ENCODE measurements around the gene USP31.
"Not testable (repeated sequence)": the region's sequence is repeated elsewhere in the genome, so short reads cannot be mapped to it uniquely, and the experiment has no call there.

USP31 gene

GRCh38 chr16:23110257-23110899 lies 38.9 kb downstream of the USP31 start:
- Histone ChIP-seq H3K36me3 (ENCODE audit: control insufficient read depth in 1 of 2, insufficient read depth in 2 of 2, low read length in 2 of 2) (peaks cover 0 to 9% of the 10 kb centered on the region in 2 donors), H3K27ac (ENCODE audit: low read length) (no peak overlapping the region), H3K4me3 (ENCODE audit: low read depth in 1 of 2, low read length in 2 of 2) (no peak overlapping the region), H3K4me1 (ENCODE audit: control insufficient read depth in 1 of 2, insufficient read depth in 2 of 2, low read length in 2 of 2) (peaks cover 0 to 6% of the 10 kb centered on the region in 2 donors), H3K27me3 (ENCODE audit: low read depth, low read length) (no peaks in the 10 kb centered on the region), H3K9me3 (ENCODE audit: control insufficient read depth in 1 of 2, low read length in 2 of 2) (no peaks in the 10 kb centered on the region)

GRCh38 chr16:23107936-23108335 lies 41.3 kb downstream of the USP31 start:
- peaks cover 4 to 6% of the 10 kb centered on the region in 2 donors for H3K4me1 ChIP-seq (ENCODE audit: control insufficient read depth in 1 of 2, insufficient read depth in 2 of 2, low read length in 2 of 2)

GRCh38 chr16:23107117-23107516 lies 42.1 kb downstream of the USP31 start:
- no peaks in the 10 kb centered on the region for H3K27me3 ChIP-seq (ENCODE audit: low read depth, low read length)
- H3K36me3 ChIP-seq (ENCODE audit: control insufficient read depth in 1 of 2, insufficient read depth in 2 of 2, low read length in 2 of 2), result peaks cover 5 to 9% of the 10 kb centered on the region in 2 donors
- H3K9me3 ChIP-seq (ENCODE audit: control insufficient read depth in 1 of 2, low read length in 2 of 2), result no peaks in the 10 kb centered on the region
- H3K4me3 ChIP-seq (ENCODE audit: low read depth in 1 of 2, low read length in 2 of 2), result no peak overlapping the region
- H3K4me1 ChIP-seq (ENCODE audit: control insufficient read depth in 1 of 2, insufficient read depth in 2 of 2, low read length in 2 of 2), result peaks cover 4 to 6% of the 10 kb centered on the region in 2 donors
- H3K27ac ChIP-seq (ENCODE audit: low read length), result no peak overlapping the region

More at GRCh38 chr16:23107936-23108335, 41.3 kb downstream of the USP31 start:
- H3K27me3 ChIP-seq (ENCODE audit: low read depth, low read length), result no peaks in the 10 kb centered on the region
- H3K27ac ChIP-seq (ENCODE audit: low read length), result no peak overlapping the region
- peaks cover 5 to 9% of the 10 kb centered on the region in 2 donors for H3K36me3 ChIP-seq (ENCODE audit: control insufficient read depth in 1 of 2, insufficient read depth in 2 of 2, low read length in 2 of 2)
- H3K9me3 ChIP-seq (ENCODE audit: control insufficient read depth in 1 of 2, low read length in 2 of 2), result no peaks in the 10 kb centered on the region
- no peak overlapping the region for H3K4me3 ChIP-seq (ENCODE audit: low read depth in 1 of 2, low read length in 2 of 2)

GRCh38 chr16:23105309-23105708 lies 43.9 kb downstream of the USP31 start:
- no peaks in the 10 kb centered on the region for H3K9me3 ChIP-seq (ENCODE audit: control insufficient read depth in 1 of 2, low read length in 2 of 2)
- H3K27ac ChIP-seq (ENCODE audit: low read length), result no peak overlapping the region
- peaks cover 4 to 6% of the 10 kb centered on the region in 2 donors for H3K4me1 ChIP-seq (ENCODE audit: control insufficient read depth in 1 of 2, insufficient read depth in 2 of 2, low read length in 2 of 2)
- H3K27me3 ChIP-seq (ENCODE audit: low read depth, low read length), result no peaks in the 10 kb centered on the region
- peaks cover 11 to 12% of the 10 kb centered on the region in 2 donors for H3K36me3 ChIP-seq (ENCODE audit: control insufficient read depth in 1 of 2, insufficient read depth in 2 of 2, low read length in 2 of 2)
- no peak overlapping the region for H3K4me3 ChIP-seq (ENCODE audit: low read depth in 1 of 2, low read length in 2 of 2)

GRCh38 chr16:23104032-23104955 lies 45.0 kb downstream of the USP31 start:
- Histone ChIP-seq H3K27me3 (ENCODE audit: low read depth, low read length) (no peaks in the 10 kb centered on the region), H3K27ac (ENCODE audit: low read length) (peak overlapping the region; percentile 18), H3K4me1 (ENCODE audit: control insufficient read depth in 1 of 2, insufficient read depth in 2 of 2, low read length in 2 of 2) (peaks cover 4 to 6% of the 10 kb centered on the region in 2 donors), H3K9me3 (ENCODE audit: control insufficient read depth in 1 of 2, low read length in 2 of 2) (no peaks in the 10 kb centered on the region), H3K4me3 (ENCODE audit: low read depth in 1 of 2, low read length in 2 of 2) (no peak overlapping the region), H3K36me3 (ENCODE audit: control insufficient read depth in 1 of 2, insufficient read depth in 2 of 2, low read length in 2 of 2) (peaks cover 11 to 17% of the 10 kb centered on the region in 2 donors)

GRCh38 chr16:23103603-23104002 lies 45.6 kb downstream of the USP31 start:
- Histone ChIP-seq H3K27me3 (ENCODE audit: low read depth, low read length) (no peaks in the 10 kb centered on the region), H3K36me3 (ENCODE audit: control insufficient read depth in 1 of 2, insufficient read depth in 2 of 2, low read length in 2 of 2) (peaks cover 11 to 17% of the 10 kb centered on the region in 2 donors), H3K9me3 (ENCODE audit: control insufficient read depth in 1 of 2, low read length in 2 of 2) (no peaks in the 10 kb centered on the region), H3K27ac (ENCODE audit: low read length) (peak overlapping the region; percentile 18), H3K4me3 (ENCODE audit: low read depth in 1 of 2, low read length in 2 of 2) (no peak overlapping the region), H3K4me1 (ENCODE audit: control insufficient read depth in 1 of 2, insufficient read depth in 2 of 2, low read length in 2 of 2) (peaks cover 4 to 6% of the 10 kb centered on the region in 2 donors)

- Histone ChIP-seq H3K36me3 (ENCODE audit: control insufficient read depth in 1 of 2, insufficient read depth in 2 of 2, low read length in 2 of 2) (peaks cover 11 to 15% of the 10 kb centered on the region in 2 donors), H3K27me3 (ENCODE audit: low read depth, low read length) (no peaks in the 10 kb centered on the region), H3K27ac (ENCODE audit: low read length) (no peak overlapping the region), H3K4me1 (ENCODE audit: control insufficient read depth in 1 of 2, insufficient read depth in 2 of 2, low read length in 2 of 2) (peaks cover 4 to 6% of the 10 kb centered on the region in 2 donors), H3K4me3 (ENCODE audit: low read depth in 1 of 2, low read length in 2 of 2) (no peak overlapping the region), H3K9me3 (ENCODE audit: control insufficient read depth in 1 of 2, low read length in 2 of 2) (no peaks in the 10 kb centered on the region)
Observed at GRCh38 chr16:23101012-23101550, 48.2 kb downstream of the USP31 start.

GRCh38 chr16:23096450-23096849 lies 52.8 kb downstream of the USP31 start:
- H3K4me1 ChIP-seq (ENCODE audit: control insufficient read depth in 1 of 2, insufficient read depth in 2 of 2, low read length in 2 of 2); H3K36me3 ChIP-seq (ENCODE audit: control insufficient read depth in 1 of 2, insufficient read depth in 2 of 2, low read length in 2 of 2); H3K27me3 ChIP-seq (ENCODE audit: low read depth, low read length); H3K4me3 ChIP-seq (ENCODE audit: low read depth in 1 of 2, low read length in 2 of 2); H3K9me3 ChIP-seq (ENCODE audit: control insufficient read depth in 1 of 2, low read length in 2 of 2); H3K27ac ChIP-seq (ENCODE audit: low read length): not testable (repeated sequence)

GRCh38 chr16:23094136-23094535 lies 55.1 kb downstream of the USP31 start:
- H3K27ac ChIP-seq (ENCODE audit: low read length); H3K9me3 ChIP-seq (ENCODE audit: control insufficient read depth in 1 of 2, low read length in 2 of 2); H3K4me3 ChIP-seq (ENCODE audit: low read depth in 1 of 2, low read length in 2 of 2); H3K27me3 ChIP-seq (ENCODE audit: low read depth, low read length); H3K4me1 ChIP-seq (ENCODE audit: control insufficient read depth in 1 of 2, insufficient read depth in 2 of 2, low read length in 2 of 2): not testable (repeated sequence)
- peaks cover 8 to 16% of the 10 kb centered on the region in 2 donors for H3K36me3 ChIP-seq (ENCODE audit: control insufficient read depth in 1 of 2, insufficient read depth in 2 of 2, low read length in 2 of 2)

- H3K36me3 ChIP-seq (ENCODE audit: control insufficient read depth in 1 of 2, insufficient read depth in 2 of 2, low read length in 2 of 2), result peaks cover 10 to 18% of the 10 kb centered on the region in 2 donors
- no peaks in the 10 kb centered on the region for H3K4me1 ChIP-seq (ENCODE audit: control insufficient read depth in 1 of 2, insufficient read depth in 2 of 2, low read length in 2 of 2)
- H3K27ac ChIP-seq (ENCODE audit: low read length), result no peak overlapping the region
- no peaks in the 10 kb centered on the region for H3K9me3 ChIP-seq (ENCODE audit: control insufficient read depth in 1 of 2, low read length in 2 of 2)
- H3K4me3 ChIP-seq (ENCODE audit: low read depth in 1 of 2, low read length in 2 of 2), result no peak overlapping the region
- no peaks in the 10 kb centered on the region for H3K27me3 ChIP-seq (ENCODE audit: low read depth, low read length)
Observed at GRCh38 chr16:23092801-23093117, 56.5 kb downstream of the USP31 start.

- H3K4me1 ChIP-seq (ENCODE audit: control insufficient read depth in 1 of 2, insufficient read depth in 2 of 2, low read length in 2 of 2), result no peaks in the 10 kb centered on the region
- H3K36me3 ChIP-seq (ENCODE audit: control insufficient read depth in 1 of 2, insufficient read depth in 2 of 2, low read length in 2 of 2), result peaks cover 10 to 19% of the 10 kb centered on the region in 2 donors
- no peaks in the 10 kb centered on the region for H3K27me3 ChIP-seq (ENCODE audit: low read depth, low read length)
- H3K27ac ChIP-seq (ENCODE audit: low read length), result no peak overlapping the region
- H3K9me3 ChIP-seq (ENCODE audit: control insufficient read depth in 1 of 2, low read length in 2 of 2), result no peaks in the 10 kb centered on the region
- H3K4me3 ChIP-seq (ENCODE audit: low read depth in 1 of 2, low read length in 2 of 2), result no peak overlapping the region
Observed at GRCh38 chr16:23092072-23092800, 57.0 kb downstream of the USP31 start.

All from muscle layer of duodenum (tissue), 2 donors.